ENCODE data around the gene IGSF21. TPM values are rescaled to one million over a fixed set of nuclear protein-coding genes. Genes with fewer than 3 reads are reported as not detected.

Gene IGSF21
- total RNA-seq, 1 experiment from 2014 or later: not detected

DNA sequence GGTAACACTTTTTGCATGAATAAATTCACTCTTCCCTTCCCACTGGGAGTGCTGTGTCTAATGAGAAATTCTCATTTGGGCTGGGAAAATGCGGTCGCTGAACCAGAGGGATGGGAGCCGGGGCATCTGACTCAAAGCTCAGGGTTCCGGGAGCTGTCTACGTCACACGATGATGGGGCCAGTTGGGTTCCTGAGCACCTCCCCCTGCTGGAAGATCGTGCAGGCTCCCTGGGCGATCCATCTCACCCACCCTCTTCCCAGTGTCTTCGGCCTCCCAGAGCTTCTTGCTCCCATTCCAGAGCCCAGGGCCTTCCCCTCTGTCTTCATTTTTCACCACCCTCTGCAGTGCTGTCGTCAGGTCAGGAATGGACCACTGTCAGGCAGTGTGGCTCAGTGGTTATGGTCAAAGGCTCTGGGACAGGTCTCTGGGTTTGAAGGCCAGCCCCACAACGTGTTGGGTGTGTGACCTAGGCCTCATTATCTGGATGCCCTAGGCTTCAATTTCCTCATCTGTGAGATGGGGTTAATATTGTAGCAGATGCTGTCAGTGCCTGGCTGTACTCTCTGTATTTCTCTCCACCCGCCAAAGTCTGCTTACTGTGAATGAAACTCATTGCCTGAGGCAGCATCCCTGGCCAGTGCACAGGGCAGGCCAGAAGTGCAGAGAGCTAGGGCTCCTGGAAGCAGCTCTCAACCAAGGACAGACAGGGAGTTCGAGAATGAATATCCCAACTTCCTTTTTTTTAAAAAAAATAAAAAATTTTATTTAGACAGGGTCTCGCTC is 31.8 kb downstream of the IGSF21 start:
- TF ChIP-seq, protein P1, sequence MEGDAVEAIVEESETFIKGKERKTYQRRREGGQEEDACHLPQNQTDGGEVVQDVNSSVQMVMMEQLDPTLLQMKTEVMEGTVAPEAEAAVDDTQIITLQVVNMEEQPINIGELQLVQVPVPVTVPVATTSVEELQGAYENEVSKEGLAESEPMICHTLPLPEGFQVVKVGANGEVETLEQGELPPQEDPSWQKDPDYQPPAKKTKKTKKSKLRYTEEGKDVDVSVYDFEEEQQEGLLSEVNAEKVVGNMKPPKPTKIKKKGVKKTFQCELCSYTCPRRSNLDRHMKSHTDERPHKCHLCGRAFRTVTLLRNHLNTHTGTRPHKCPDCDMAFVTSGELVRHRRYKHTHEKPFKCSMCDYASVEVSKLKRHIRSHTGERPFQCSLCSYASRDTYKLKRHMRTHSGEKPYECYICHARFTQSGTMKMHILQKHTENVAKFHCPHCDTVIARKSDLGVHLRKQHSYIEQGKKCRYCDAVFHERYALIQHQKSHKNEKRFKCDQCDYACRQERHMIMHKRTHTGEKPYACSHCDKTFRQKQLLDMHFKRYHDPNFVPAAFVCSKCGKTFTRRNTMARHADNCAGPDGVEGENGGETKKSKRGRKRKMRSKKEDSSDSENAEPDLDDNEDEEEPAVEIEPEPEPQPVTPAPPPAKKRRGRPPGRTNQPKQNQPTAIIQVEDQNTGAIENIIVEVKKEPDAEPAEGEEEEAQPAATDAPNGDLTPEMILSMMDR (IDR thresholded peaks at IDR 0.05; ENCODE audit: unreplicated experiment): no peak
- intact Hi-C loops (cut with micrococcal nuclease; ENCODE audit: unreplicated experiment): no loop called here
- no peak for DNase-seq
- H3K36me3 Mint-ChIP-seq (ENCODE audit: insufficient read depth, unreplicated experiment): no peaks in the 10 kb centered on the region
- CTCF ChIA-PET: no interaction called here
- no peak overlapping the region for H3K27ac Mint-ChIP-seq (ENCODE audit: unreplicated experiment)
- no peaks in the 10 kb centered on the region for H3K9me3 Mint-ChIP-seq (ENCODE audit: low read depth, unreplicated experiment)
- H3K4me3 Mint-ChIP-seq (ENCODE audit: low read depth, unreplicated experiment): no peak overlapping the region
- no peaks in the 10 kb centered on the region for H3K4me1 Mint-ChIP-seq (ENCODE audit: low read depth, unreplicated experiment)
- peaks cover 26% of the 10 kb centered on the region for H3K27me3 Mint-ChIP-seq (ENCODE audit: unreplicated experiment)
- BruUV-seq (replicated peaks): no TSS peak

DNA sequence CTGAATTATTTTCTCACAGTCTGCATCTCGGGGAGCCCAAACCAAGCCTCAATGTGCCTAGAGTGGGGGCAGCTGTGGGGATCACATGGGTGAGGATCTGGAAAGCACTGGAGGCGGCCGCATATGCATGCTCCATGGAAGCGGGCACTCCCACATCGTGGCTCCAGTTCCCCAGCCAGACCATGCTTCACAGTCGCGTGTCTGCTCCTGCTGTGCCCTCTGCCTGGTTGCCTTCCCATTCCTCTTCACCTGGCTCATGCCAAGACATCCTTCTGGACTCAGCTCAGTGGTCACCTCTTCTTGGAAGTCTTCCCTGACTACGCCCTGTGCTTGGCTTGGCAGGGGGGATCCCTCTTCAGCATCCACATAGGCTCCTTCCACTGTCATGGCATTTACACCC is 32.8 kb downstream of the IGSF21 start:
- CTCF ChIA-PET: no interaction called here
- intact Hi-C loops (cut with micrococcal nuclease; ENCODE audit: unreplicated experiment): no loop called here
- Mint-ChIP-seq H3K4me3 (ENCODE audit: low read depth, unreplicated experiment) (no peak overlapping the region), H3K4me1 (ENCODE audit: low read depth, unreplicated experiment) (no peaks in the 10 kb centered on the region), H3K9me3 (ENCODE audit: low read depth, unreplicated experiment) (no peaks in the 10 kb centered on the region), H3K27ac (ENCODE audit: unreplicated experiment) (no peak overlapping the region), H3K36me3 (ENCODE audit: insufficient read depth, unreplicated experiment) (no peaks in the 10 kb centered on the region), H3K27me3 (ENCODE audit: unreplicated experiment) (peaks cover 36% of the 10 kb centered on the region)
- no TSS peak for BruUV-seq (replicated peaks)
- TF ChIP-seq, protein P1 (IDR thresholded peaks at IDR 0.05; ENCODE audit: unreplicated experiment): no peak
- DNase-seq: no peak

DNA sequence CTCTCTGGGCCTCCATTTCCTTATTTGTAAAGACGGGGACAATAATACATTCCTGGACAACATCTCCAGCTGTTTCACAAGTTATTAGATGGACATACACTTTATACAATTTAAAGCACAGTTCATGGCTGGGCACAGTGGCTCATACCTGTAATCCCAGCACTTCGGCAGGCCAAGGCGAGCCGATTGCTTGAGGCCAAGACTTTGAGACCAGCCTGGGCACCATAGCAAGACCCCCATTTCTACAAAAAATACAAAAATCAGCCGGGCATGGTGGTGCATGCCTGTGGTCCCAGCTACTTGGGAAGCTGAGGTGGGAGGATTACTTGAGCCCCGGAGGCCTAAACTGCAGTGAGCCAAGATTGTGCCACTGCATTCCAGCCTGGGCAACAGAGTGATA is 34.1 kb downstream of the IGSF21 start:
- no peaks in the 10 kb centered on the region for H3K9me3 Mint-ChIP-seq (ENCODE audit: low read depth, unreplicated experiment)
- H3K4me1 Mint-ChIP-seq (ENCODE audit: low read depth, unreplicated experiment): no peaks in the 10 kb centered on the region
- peaks cover 49% of the 10 kb centered on the region for H3K27me3 Mint-ChIP-seq (ENCODE audit: unreplicated experiment)
- no peak overlapping the region for H3K4me3 Mint-ChIP-seq (ENCODE audit: low read depth, unreplicated experiment)
- DNase-seq: no peak
- CTCF ChIA-PET: no interaction called here
- TF ChIP-seq, protein P1 (IDR thresholded peaks at IDR 0.05; ENCODE audit: unreplicated experiment): no peak
- H3K36me3 Mint-ChIP-seq (ENCODE audit: insufficient read depth, unreplicated experiment): no peaks in the 10 kb centered on the region
- intact Hi-C loops (cut with micrococcal nuclease; ENCODE audit: unreplicated experiment): no loop called here
- BruUV-seq (replicated peaks): no TSS peak
- H3K27ac Mint-ChIP-seq (ENCODE audit: unreplicated experiment): no peak overlapping the region

DNA sequence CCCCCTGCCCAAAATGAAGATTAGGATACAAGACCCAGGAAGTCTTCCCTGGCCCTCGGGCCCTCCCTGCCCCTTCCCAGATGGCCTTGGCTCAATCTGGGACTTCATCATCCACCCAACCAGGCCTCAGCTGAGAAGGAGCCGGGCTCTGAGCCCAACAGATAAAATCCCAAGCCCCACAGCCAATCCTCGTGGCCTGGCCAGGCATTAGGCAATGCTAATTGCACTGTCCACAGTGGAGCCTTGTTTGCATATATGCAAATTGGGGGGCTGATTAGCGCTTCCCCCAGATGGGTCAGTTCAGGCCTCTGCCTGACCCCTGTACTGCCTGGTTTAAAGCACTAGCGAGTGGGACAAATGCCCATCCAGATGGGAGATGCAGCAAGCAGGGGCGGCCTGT is 34.9 kb downstream of the IGSF21 start:
- TF ChIP-seq, protein P1 (IDR thresholded peaks at IDR 0.05; ENCODE audit: unreplicated experiment): no peak
- BruUV-seq (replicated peaks): no TSS peak
- Mint-ChIP-seq H3K27me3 (ENCODE audit: unreplicated experiment) (peaks cover 57% of the 10 kb centered on the region), H3K27ac (ENCODE audit: unreplicated experiment) (no peak overlapping the region), H3K36me3 (ENCODE audit: insufficient read depth, unreplicated experiment) (no peaks in the 10 kb centered on the region), H3K4me1 (ENCODE audit: low read depth, unreplicated experiment) (no peaks in the 10 kb centered on the region), H3K9me3 (ENCODE audit: low read depth, unreplicated experiment) (no peaks in the 10 kb centered on the region), H3K4me3 (ENCODE audit: low read depth, unreplicated experiment) (no peak overlapping the region)
- no peak for DNase-seq
- intact Hi-C loops (cut with micrococcal nuclease; ENCODE audit: unreplicated experiment): no loop called here
- CTCF ChIA-PET: no interaction called here
